Ishikawa (cell line): ENCODE results near the gene GIT1.
A peak's percentile ranks its signal among the peaks of the same experiment; 100 is the strongest.

Source experiments
- CEBPB ChIP-seq: IDR thresholded peaks from 2 replicates; pipeline ENCODE4 v1.6.1; 2012
- CREB1 ChIP-seq: IDR thresholded peaks from 2 replicates; pipeline ENCODE4 v1.6.1; 2012; ENCODE audit warnings: low read depth
- EGR1 ChIP-seq: IDR thresholded peaks from 2 replicates; pipeline ENCODE4 v1.6.1; 2012
- EP300 ChIP-seq: IDR thresholded peaks from 2 replicates; pipeline ENCODE4 v1.6.1; 2012; ENCODE audit warnings: borderline replicate concordance
- FOXM1 ChIP-seq: IDR thresholded peaks from 2 replicates; pipeline ENCODE4 v1.6.1; 2012; ENCODE audit warnings: low read depth, borderline replicate concordance
- NFIC ChIP-seq: IDR thresholded peaks from 2 replicates; pipeline ENCODE4 v1.6.1; 2012
- RAD21 ChIP-seq: IDR thresholded peaks from 2 replicates; pipeline ENCODE4 v1.6.1; 2012; ENCODE audit warnings: low read depth
- TAF1 ChIP-seq: IDR thresholded peaks from 2 replicates; pipeline ENCODE4 v1.6.1; 2012; ENCODE audit warnings: low read depth, mild to moderate bottlenecking
- TCF12 ChIP-seq: IDR thresholded peaks from 2 replicates; pipeline ENCODE4 v1.6.1; 2012; ENCODE audit warnings: low read depth
- TEAD4 ChIP-seq: IDR thresholded peaks from 2 replicates; pipeline ENCODE4 v1.6.1; 2012
- YY1 ChIP-seq: IDR thresholded peaks from 2 replicates; pipeline ENCODE4 v1.6.1; 2012; ENCODE audit warnings: low read depth
- ZBTB7A ChIP-seq: IDR thresholded peaks from 2 replicates; pipeline ENCODE4 v1.6.1; 2012; ENCODE audit warnings: low read depth
- TF ChIP-seq, protein P1 (sequence below): IDR thresholded peaks from 2 replicates; pipeline ENCODE4 v1.6.1; 2012
- TF ChIP-seq, protein P2 (sequence below): IDR thresholded peaks from 2 replicates; pipeline ENCODE4 v1.6.1; 2012
- TF ChIP-seq, protein P3 (sequence below): IDR thresholded peaks from 2 replicates; pipeline ENCODE4 v1.6.1; 2012; ENCODE audit warnings: low read depth, mild to moderate bottlenecking

GIT1 gene

DNA sequence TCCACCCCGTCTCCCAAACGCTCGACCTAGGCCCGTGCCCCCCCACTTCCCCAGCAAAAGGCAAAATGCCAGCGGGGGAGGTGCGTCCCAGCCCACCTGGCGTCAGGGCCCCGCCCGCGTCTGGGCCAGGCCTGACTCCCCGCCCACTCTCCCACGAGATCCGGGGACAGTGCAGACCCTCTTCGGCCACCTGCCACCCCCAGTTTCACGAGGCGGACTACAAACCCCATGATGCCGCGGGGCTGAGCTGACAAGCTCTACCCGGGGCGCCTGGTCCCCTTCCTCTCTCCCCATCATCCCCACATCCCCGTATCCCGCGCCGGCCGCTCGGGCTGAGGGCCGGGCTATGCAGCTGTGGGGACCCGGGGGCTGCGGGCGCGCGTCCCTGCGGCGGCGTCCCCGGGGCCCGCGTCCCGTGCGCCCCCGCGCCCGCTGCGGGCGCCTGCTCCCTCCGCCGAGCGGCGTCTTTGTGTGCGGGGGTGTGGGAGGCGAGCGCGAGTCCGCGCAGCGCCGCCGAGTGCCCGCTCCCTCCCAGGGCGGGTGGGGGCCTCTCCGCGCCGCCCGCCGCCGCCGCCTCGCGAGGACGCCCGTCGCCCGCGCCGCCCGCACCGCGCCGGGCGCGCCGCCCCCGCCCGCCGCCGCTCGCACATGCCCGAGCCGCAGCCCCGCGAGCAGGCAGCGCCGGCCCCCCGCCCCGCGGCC lies 3.6 kb upstream of the GIT1 start, which contains the start of gene ANKRD13B:
Gene ANKRD13B, plus strand, starts transcription at position 283 of the 702 bp plus-strand sequence. CDS start 490 bp downstream, outside the sequence.
- peak; percentile 36; the same call in 1 of the 2 replicates for TF ChIP-seq NFIC
- TF ChIP-seq CEBPB: no peak
- peak; percentile 82 for TF ChIP-seq ZBTB7A

DNA sequence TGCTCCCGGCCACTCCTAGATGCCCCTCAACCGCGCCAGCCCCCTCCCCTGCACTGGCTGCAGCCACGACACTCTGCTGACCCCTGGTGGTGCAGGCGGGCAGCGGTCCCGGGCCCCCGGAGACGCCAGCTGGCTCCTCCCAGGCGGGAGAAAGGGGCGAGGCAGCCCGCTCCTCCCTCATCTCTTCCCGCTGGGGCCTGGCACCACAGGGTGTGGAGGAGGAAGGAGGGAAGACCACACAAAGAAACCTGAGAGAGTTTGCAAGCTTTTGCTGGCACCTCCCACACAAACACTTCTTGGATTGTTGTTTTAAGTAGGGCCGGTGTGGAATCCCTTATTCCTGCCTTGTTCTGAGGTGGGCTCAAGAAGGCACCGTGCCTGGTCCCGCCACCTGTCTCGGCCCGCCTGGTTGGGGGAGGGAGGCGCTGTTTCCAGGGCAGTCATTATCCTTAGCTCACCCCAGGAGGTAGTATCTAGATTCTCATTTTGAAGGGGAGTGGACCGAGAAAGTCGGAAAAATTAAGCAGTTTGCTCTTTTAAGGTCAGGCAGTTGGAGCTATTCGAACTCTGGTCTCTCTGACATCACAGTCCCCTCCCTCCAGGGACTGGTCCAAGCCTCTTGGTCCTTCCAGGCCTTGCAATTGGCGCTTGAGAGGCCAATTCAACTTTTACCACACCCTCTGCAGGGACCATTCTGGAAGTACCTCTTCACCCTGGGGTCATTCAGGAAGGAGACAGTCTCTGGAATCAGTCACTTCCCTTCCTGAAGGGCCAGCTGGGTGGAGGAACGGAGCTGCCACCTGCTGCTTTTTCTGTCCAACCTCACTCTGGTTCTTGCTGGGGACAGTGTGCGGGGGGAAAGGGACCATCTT lies 2.5 kb upstream of the GIT1 start:
- no peak for TF ChIP-seq EP300
- TF ChIP-seq, protein P1, sequence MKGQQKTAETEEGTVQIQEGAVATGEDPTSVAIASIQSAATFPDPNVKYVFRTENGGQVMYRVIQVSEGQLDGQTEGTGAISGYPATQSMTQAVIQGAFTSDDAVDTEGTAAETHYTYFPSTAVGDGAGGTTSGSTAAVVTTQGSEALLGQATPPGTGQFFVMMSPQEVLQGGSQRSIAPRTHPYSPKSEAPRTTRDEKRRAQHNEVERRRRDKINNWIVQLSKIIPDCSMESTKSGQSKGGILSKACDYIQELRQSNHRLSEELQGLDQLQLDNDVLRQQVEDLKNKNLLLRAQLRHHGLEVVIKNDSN: no peak
- no peak for TF ChIP-seq FOXM1
- TF ChIP-seq NFIC: peak; percentile 24; the same call in 1 of the 2 replicates
- TF ChIP-seq CREB1: no peak
- peak; percentile 84 for TF ChIP-seq RAD21
- TF ChIP-seq TAF1: no peak
- TF ChIP-seq, protein P2, sequence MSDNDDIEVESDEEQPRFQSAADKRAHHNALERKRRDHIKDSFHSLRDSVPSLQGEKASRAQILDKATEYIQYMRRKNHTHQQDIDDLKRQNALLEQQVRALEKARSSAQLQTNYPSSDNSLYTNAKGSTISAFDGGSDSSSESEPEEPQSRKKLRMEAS: peak; percentile 57
- peak; percentile 98 for TF ChIP-seq ZBTB7A
- TF ChIP-seq TCF12: peak; percentile 66; the same call in 1 of the 2 replicates
- TF ChIP-seq EGR1: no peak; the same call in 1 of the 2 replicates
- no peak for TF ChIP-seq YY1

DNA sequence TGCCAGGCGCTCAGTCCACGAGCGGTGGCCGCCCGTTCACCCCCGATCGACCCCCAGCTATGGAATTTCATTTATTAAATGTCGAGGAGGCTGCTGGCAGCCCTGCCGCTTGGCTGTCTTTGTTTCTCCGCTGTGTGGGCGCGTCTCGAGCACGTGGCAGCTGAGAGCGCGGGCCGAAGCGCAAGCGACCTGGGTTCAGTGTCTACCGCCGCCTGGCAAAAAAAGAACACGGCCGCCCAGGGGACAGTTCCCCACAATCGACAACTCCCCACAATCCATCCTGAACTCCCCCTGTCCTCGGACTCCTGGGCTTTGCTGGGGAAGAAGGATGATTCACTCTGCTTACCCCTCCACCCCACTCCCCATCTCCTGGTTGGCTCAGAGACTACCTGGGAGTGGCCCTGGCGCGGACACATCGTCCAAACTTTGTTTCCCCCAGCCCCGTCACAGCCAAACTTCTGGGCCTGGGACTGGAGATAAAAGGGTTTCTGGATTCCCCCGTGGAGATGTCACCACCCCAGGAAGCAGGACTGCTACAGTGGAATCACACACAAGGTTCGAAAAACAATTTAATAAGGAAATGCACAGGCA lies 1.8 kb upstream of the GIT1 start:
- TF ChIP-seq, protein P1: 0 out of 2 replicates have a peak, but pooled peaks have one; percentile 29
- TF ChIP-seq FOXM1: no peak
- TF ChIP-seq, protein P2: peak; percentile 67

DNA sequence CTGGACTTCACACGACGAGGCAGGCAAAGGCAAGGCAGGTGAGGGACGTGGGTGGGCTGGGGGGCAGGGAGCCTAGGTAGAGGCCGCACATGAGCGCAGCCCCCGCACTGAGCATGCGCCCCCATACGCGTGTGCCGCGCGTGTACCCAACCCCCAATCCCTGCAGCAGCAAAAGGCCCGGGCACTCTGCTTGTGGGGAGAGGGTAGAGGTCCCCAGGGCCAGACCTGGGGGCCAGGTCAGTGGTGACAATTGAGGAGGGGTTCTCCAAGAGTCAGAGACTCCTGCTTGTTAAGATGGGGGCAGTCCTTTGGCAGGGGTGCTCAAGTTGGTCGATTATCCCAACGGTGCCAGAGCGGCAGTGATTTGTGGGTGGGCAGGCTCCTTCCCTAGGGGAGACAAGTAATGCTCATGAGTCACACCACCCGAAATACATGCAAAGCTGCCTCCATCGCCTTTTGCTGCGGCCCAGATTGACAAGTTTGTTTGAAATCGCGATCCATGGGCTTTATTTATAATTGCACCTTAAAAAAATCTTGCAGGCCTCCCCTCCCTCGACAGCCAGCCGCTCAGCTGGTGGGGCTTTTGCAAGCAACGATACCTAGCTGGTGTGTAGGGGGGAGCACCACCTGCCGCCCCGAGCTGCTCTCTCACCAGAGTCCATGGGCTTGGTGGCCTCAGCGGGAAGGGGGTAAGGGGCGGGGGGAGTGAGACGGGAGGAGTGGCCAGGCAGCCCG lies 1.1 kb upstream of the GIT1 start:
- TF ChIP-seq TCF12 (no peak), ZBTB7A (0 out of 2 replicates have a peak, but pooled peaks have one; percentile 2)
- TF ChIP-seq, protein P3, sequence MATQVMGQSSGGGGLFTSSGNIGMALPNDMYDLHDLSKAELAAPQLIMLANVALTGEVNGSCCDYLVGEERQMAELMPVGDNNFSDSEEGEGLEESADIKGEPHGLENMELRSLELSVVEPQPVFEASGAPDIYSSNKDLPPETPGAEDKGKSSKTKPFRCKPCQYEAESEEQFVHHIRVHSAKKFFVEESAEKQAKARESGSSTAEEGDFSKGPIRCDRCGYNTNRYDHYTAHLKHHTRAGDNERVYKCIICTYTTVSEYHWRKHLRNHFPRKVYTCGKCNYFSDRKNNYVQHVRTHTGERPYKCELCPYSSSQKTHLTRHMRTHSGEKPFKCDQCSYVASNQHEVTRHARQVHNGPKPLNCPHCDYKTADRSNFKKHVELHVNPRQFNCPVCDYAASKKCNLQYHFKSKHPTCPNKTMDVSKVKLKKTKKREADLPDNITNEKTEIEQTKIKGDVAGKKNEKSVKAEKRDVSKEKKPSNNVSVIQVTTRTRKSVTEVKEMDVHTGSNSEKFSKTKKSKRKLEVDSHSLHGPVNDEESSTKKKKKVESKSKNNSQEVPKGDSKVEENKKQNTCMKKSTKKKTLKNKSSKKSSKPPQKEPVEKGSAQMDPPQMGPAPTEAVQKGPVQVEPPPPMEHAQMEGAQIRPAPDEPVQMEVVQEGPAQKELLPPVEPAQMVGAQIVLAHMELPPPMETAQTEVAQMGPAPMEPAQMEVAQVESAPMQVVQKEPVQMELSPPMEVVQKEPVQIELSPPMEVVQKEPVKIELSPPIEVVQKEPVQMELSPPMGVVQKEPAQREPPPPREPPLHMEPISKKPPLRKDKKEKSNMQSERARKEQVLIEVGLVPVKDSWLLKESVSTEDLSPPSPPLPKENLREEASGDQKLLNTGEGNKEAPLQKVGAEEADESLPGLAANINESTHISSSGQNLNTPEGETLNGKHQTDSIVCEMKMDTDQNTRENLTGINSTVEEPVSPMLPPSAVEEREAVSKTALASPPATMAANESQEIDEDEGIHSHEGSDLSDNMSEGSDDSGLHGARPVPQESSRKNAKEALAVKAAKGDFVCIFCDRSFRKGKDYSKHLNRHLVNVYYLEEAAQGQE: no peak

DNA sequence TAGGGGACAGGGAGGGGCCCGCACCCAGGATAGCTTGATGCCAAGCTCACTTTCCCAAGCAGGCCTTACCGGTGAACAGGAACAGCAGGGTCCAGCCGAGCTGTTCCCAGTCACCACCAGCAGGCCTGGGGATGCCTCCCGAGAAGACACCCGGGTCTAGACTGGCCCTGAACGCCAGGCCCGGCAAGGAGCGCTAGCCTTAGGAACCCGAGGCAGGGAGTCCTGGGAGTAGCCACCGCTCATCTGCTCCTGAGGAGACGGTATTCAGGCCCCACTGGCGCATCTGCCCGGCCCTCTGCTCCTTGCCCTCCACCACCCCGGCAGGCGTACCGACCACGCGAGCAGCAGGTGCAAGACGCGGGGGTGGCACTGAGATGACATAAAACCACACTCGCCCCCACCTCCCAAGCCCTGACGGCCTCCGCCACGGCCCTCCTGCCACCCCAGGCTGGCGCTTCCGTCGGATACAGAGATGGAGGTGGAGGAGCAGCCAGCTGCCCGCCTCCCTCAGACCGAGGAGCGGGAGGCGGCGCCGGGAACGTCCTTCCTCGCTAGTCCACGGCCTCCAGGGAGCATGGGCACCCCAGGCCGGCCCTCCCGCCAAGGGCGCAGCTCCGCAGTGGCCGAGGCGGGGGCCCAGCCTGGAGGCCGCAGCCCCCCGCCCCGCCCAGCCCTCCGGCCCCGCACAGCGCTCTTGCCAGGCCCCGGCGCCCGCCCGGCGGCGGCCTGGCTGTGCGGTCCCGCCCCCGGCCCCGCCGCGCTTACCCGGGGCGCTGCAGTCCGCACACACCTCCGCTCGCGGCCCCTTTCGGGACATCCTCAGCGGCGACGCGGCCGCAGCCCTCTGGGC lies 661 bp downstream of the GIT1 start:
- TF ChIP-seq EGR1 (peak; percentile 50; the same call in 1 of the 2 replicates), TEAD4 (no peak), EP300 (no peak), ZBTB7A (peak; percentile 27; the same call in 1 of the 2 replicates)
- TF ChIP-seq, protein P2: peak; percentile 31; the same call in 1 of the 2 replicates

DNA sequence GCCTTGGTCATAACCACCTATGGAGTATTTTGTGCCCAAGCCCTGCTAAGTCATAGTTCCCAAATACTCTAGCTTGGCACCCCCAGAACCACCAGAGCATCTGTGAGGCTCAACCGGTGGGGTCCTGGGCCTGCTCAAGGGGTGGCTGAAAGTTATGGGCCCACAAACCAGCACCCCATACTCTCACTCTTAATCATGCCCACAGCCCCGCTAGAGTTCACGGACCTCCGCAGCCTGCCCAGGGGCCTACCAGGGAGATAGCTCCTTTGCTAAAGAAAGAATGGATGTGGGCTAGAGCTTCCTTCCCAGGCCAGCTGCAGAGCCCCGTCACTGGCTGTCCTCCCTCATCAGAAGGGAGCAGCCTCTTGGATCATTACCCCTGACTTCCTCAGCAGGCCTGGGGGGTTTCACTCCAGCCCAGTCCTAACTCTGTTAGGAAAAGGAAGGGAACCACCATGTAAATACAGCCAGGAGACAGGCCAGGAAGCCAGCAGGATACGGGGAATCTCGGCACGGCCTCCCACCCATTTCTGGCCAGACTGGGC lies 1.4 kb downstream of the GIT1 start:
- TF ChIP-seq, protein P2: no peak
- TF ChIP-seq FOXM1: no peak
- TF ChIP-seq ZBTB7A: no peak
- no peak for TF ChIP-seq TEAD4
- TF ChIP-seq YY1: no peak
- no peak for TF ChIP-seq TAF1
- TF ChIP-seq, protein P1: no peak
- TF ChIP-seq, protein P3: no peak
- no peak for TF ChIP-seq EGR1
- TF ChIP-seq RAD21: no peak
- no peak for TF ChIP-seq CREB1
- TF ChIP-seq CEBPB: no peak
- TF ChIP-seq EP300: no peak
- no peak for TF ChIP-seq TCF12
